SU-DHL-6 (cell line): ENCODE measurements around the gene CARMIL1.

Experiments
- EZH2phosphoT487 ChIP-seq: fragments of 200-600 bp; sonication (generic), shearing (Covaris generic); conservative IDR thresholded peaks from 2 replicates; pipeline ENCODE4 v1.6.1; 2018; ENCODE audit warnings: mild to moderate bottlenecking, antibody characterized with exemption, low read length, moderate library complexity, mixed read lengths
- TF ChIP-seq, protein P1 (sequence below): fragments of 200-600 bp; sonication (generic); IDR thresholded peaks from one replicate; pipeline ENCODE4 v1.5.1; 2017; ENCODE audit warnings: antibody characterized with exemption, mild to moderate bottlenecking, low read length, moderate library complexity; ENCODE audit not compliant: insufficient read depth, poor library complexity, severe bottlenecking

DNA sequence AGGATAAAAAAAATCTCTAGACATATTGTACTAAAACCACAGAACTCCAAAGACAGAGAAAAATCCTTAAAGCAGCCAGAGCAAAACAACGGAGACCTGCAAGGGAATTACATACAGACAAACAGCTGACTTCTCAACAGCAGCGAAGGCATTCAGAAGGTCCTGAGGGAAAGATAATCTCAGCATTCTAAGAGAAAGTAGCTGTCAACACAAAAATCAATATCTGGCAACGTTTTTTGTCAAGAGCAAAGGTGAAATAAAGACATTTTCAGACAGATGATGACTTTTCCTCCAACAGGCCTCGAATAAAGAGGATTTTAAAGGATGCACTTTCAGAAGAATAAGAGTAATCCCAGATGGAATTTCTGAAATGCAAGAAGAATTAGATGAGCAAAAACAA is 366.7 kb downstream of the CARMIL1 start:
- TF ChIP-seq, protein P1, sequence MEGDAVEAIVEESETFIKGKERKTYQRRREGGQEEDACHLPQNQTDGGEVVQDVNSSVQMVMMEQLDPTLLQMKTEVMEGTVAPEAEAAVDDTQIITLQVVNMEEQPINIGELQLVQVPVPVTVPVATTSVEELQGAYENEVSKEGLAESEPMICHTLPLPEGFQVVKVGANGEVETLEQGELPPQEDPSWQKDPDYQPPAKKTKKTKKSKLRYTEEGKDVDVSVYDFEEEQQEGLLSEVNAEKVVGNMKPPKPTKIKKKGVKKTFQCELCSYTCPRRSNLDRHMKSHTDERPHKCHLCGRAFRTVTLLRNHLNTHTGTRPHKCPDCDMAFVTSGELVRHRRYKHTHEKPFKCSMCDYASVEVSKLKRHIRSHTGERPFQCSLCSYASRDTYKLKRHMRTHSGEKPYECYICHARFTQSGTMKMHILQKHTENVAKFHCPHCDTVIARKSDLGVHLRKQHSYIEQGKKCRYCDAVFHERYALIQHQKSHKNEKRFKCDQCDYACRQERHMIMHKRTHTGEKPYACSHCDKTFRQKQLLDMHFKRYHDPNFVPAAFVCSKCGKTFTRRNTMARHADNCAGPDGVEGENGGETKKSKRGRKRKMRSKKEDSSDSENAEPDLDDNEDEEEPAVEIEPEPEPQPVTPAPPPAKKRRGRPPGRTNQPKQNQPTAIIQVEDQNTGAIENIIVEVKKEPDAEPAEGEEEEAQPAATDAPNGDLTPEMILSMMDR: no peak
- no peak for TF ChIP-seq EZH2phosphoT487
